ENCODE data around the gene HACD2. TPM values are rescaled to one million over a fixed set of nuclear protein-coding genes. Genes with fewer than 3 reads are reported as not detected.
A peak's percentile ranks its signal among the peaks of the same experiment; 100 is the strongest.

The HACD2 gene
- total and polyA plus RNA-seq, 10 of the 15 experiments (the other 5 are each of a cell fraction or from before 2014, with no cell fraction given) = 9.1 to 30.0 (median 18.8) TPM

- ChIA-PET CTCF (no interaction called here), SMC1A (ENCODE audit: uncharacterized antibody, unreplicated experiment) (interaction anchor here (0.7 kb wide), 1 partner anchor 91 kb away, joined by 4 read pairs; no protein-coding TSS in a partner anchor), RAD21 (ENCODE audit: unreplicated experiment) (no interaction called here), POLR2A (no interaction called here)
- BruUV-seq (replicated peaks) = no TSS peak
- no peaks in the 10 kb centered on the region for H3K27me3 ChIP-seq (replicated peaks in 1 of 2; ENCODE audit: control insufficient read depth in 2 of 2, insufficient read depth in 2 of 2, low read length in 1 of 2)
- H3K4me2 ChIP-seq (ENCODE audit: control insufficient read depth, insufficient read depth) = no peak overlapping the region
- 13% methylated on average over 4 of the region's 4 CpGs for WGBS (ENCODE audit: insufficient coverage, insufficient replicate concordance, low lambda C conversion rate, missing lambda C conversion rate)
- H3K79me2 ChIP-seq (ENCODE audit: control insufficient read depth, insufficient read depth, low read length) = no peaks in the 10 kb centered on the region
- DNase-seq (ENCODE audit: low read depth, low spot score) (peak; percentile 24), FAIRE-seq (no peak), ATAC-seq (peak; percentile 93)
- no peaks in the 10 kb centered on the region for H3K4me1 ChIP-seq (ENCODE audit: control insufficient read depth, insufficient read depth, low read length)
- in situ Hi-C loops (cut with MboI) (no loop called here), intact Hi-C loops (cut with micrococcal nuclease; ENCODE audit: unreplicated experiment) (no loop called here)
- no peaks in the 10 kb centered on the region for H3K9me3 ChIP-seq (replicated peaks; ENCODE audit: control insufficient read depth, insufficient read depth, low read length)
- H3K4me3 ChIP-seq = no peak overlapping the region
- H3K9ac ChIP-seq (ENCODE audit: control insufficient read depth, insufficient read depth, low read length) = no peak overlapping the region
- H3K36me3 ChIP-seq (ENCODE audit: control insufficient read depth in 2 of 2, insufficient read depth in 2 of 2, low read length in 1 of 2) = no peaks in the 10 kb centered on the region
- H4K20me1 ChIP-seq (ENCODE audit: control insufficient read depth, insufficient read depth) = no peaks in the 10 kb centered on the region
- no peak overlapping the region for H3K27ac ChIP-seq (ENCODE audit: control insufficient read depth, insufficient read depth)
- no peak overlapping the region for H2AFZ ChIP-seq (ENCODE audit: control insufficient read depth, low read depth, low read length)
- TF ChIP-seq, protein P1, sequence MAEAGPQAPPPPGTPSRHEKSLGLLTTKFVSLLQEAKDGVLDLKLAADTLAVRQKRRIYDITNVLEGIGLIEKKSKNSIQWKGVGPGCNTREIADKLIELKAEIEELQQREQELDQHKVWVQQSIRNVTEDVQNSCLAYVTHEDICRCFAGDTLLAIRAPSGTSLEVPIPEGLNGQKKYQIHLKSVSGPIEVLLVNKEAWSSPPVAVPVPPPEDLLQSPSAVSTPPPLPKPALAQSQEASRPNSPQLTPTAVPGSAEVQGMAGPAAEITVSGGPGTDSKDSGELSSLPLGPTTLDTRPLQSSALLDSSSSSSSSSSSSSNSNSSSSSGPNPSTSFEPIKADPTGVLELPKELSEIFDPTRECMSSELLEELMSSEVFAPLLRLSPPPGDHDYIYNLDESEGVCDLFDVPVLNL (IDR thresholded peaks at IDR 0.05; ENCODE audit: low read depth, low read length) = no peak
- TF ChIP-seq MEF2B (IDR thresholded peaks at IDR 0.05; ENCODE audit: partially characterized antibody, poor library complexity, severe bottlenecking) (peak; percentile 22), TCF12 (IDR thresholded peaks at IDR 0.05; ENCODE audit: low read depth, low read length) (no peak), PAX5 (IDR thresholded peaks at IDR 0.05; ENCODE audit: borderline replicate concordance, low read depth, low read length) (no peak), ZSCAN29 (IDR thresholded peaks at IDR 0.05) (no peak), NBN (IDR thresholded peaks at IDR 0.05) (0 out of 2 replicates have a peak, but pooled peaks have one; percentile 22), STAT1 (conservative IDR thresholded peaks at IDR 0.05) (no peak), TAF1 (IDR thresholded peaks at IDR 0.05; ENCODE audit: borderline replicate concordance, low read depth, low read length) (no peak), ZZZ3 (IDR thresholded peaks at IDR 0.05; ENCODE audit: control insufficient read depth, insufficient read length, low read depth) (no peak), RAD51 (IDR thresholded peaks at IDR 0.05) (peak; percentile 46; the same call in 1 of the 2 replicates), BRCA1 (IDR thresholded peaks at IDR 0.05; ENCODE audit: low read depth, low read length) (no peak), SPI1 (IDR thresholded peaks at IDR 0.05; ENCODE audit: borderline replicate concordance, insufficient read depth, low read depth, low read length) (peak; percentile 83; the same call in 1 of the 2 replicates)
- TF ChIP-seq, protein P2, sequence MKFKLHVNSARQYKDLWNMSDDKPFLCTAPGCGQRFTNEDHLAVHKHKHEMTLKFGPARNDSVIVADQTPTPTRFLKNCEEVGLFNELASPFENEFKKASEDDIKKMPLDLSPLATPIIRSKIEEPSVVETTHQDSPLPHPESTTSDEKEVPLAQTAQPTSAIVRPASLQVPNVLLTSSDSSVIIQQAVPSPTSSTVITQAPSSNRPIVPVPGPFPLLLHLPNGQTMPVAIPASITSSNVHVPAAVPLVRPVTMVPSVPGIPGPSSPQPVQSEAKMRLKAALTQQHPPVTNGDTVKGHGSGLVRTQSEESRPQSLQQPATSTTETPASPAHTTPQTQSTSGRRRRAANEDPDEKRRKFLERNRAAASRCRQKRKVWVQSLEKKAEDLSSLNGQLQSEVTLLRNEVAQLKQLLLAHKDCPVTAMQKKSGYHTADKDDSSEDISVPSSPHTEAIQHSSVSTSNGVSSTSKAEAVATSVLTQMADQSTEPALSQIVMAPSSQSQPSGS (IDR thresholded peaks at IDR 0.05; ENCODE audit: low read length) = no peak
- TF ChIP-seq, protein P3, sequence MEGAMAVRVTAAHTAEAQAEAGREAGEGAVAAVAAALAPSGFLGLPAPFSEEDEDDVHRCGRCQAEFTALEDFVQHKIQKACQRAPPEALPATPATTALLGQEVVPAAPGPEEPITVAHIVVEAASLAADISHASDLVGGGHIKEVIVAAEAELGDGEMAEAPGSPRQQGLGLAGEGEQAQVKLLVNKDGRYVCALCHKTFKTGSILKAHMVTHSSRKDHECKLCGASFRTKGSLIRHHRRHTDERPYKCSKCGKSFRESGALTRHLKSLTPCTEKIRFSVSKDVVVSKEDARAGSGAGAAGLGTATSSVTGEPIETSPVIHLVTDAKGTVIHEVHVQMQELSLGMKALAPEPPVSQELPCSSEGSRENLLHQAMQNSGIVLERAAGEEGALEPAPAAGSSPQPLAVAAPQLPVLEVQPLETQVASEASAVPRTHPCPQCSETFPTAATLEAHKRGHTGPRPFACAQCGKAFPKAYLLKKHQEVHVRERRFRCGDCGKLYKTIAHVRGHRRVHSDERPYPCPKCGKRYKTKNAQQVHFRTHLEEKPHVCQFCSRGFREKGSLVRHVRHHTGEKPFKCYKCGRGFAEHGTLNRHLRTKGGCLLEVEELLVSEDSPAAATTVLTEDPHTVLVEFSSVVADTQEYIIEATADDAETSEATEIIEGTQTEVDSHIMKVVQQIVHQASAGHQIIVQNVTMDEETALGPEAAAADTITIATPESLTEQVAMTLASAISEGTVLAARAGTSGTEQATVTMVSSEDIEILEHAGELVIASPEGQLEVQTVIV (IDR thresholded peaks at IDR 0.05; ENCODE audit: borderline replicate concordance, partially characterized antibody) = no peak
- TF ChIP-seq, protein P4, sequence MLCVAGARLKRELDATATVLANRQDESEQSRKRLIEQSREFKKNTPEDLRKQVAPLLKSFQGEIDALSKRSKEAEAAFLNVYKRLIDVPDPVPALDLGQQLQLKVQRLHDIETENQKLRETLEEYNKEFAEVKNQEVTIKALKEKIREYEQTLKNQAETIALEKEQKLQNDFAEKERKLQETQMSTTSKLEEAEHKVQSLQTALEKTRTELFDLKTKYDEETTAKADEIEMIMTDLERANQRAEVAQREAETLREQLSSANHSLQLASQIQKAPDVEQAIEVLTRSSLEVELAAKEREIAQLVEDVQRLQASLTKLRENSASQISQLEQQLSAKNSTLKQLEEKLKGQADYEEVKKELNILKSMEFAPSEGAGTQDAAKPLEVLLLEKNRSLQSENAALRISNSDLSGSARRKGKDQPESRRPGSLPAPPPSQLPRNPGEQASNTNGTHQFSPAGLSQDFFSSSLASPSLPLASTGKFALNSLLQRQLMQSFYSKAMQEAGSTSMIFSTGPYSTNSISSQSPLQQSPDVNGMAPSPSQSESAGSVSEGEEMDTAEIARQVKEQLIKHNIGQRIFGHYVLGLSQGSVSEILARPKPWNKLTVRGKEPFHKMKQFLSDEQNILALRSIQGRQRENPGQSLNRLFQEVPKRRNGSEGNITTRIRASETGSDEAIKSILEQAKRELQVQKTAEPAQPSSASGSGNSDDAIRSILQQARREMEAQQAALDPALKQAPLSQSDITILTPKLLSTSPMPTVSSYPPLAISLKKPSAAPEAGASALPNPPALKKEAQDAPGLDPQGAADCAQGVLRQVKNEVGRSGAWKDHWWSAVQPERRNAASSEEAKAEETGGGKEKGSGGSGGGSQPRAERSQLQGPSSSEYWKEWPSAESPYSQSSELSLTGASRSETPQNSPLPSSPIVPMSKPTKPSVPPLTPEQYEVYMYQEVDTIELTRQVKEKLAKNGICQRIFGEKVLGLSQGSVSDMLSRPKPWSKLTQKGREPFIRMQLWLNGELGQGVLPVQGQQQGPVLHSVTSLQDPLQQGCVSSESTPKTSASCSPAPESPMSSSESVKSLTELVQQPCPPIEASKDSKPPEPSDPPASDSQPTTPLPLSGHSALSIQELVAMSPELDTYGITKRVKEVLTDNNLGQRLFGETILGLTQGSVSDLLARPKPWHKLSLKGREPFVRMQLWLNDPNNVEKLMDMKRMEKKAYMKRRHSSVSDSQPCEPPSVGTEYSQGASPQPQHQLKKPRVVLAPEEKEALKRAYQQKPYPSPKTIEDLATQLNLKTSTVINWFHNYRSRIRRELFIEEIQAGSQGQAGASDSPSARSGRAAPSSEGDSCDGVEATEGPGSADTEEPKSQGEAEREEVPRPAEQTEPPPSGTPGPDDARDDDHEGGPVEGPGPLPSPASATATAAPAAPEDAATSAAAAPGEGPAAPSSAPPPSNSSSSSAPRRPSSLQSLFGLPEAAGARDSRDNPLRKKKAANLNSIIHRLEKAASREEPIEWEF (IDR thresholded peaks at IDR 0.05; ENCODE audit: insufficient replicate concordance, low read depth, low read length) = no peak
These were observed 104.4 kb downstream of the HACD2 start for GRCh38 chr3:123480428-123480827.
